ENCODE results near the gene TBCK.

DNA sequence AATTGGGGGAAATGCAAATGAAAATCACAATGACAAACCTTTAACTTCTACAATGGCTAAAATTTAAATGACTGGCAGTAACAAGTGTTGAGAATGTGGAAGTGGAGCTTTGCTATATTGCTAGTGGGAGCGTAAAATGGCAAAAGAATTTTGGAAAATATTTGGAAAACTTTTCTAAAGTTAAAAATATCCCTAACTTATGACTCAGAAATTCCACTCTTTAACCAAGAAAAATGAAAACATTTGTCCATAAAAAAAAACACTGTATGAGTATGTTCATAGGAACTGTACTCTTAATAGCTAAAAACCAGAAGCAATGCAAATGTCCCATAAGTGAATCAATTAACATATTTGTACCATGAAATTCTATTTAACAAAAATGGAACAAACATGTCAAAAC lies 3.6 kb downstream of the TBCK start:
- TF ChIP-seq CEBPB (IDR thresholded peaks at IDR 0.05; ENCODE audit: low read depth) (no peak), TCF7L2 (IDR thresholded peaks at IDR 0.05; ENCODE audit: borderline replicate concordance, extremely low read depth, insufficient read depth, insufficient read length) (no peak), POLR2AphosphoS5 (IDR thresholded peaks at IDR 0.05; ENCODE audit: low read depth, low read length) (no peak), POLR2A (IDR thresholded peaks at IDR 0.05; ENCODE audit: borderline replicate concordance, extremely low read depth, insufficient read depth, insufficient read length) (no peak)
- TF ChIP-seq, protein P1, sequence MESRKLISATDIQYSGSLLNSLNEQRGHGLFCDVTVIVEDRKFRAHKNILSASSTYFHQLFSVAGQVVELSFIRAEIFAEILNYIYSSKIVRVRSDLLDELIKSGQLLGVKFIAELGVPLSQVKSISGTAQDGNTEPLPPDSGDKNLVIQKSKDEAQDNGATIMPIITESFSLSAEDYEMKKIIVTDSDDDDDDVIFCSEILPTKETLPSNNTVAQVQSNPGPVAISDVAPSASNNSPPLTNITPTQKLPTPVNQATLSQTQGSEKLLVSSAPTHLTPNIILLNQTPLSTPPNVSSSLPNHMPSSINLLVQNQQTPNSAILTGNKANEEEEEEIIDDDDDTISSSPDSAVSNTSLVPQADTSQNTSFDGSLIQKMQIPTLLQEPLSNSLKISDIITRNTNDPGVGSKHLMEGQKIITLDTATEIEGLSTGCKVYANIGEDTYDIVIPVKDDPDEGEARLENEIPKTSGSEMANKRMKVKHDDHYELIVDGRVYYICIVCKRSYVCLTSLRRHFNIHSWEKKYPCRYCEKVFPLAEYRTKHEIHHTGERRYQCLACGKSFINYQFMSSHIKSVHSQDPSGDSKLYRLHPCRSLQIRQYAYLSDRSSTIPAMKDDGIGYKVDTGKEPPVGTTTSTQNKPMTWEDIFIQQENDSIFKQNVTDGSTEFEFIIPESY (IDR thresholded peaks at IDR 0.05; ENCODE audit: extremely low read depth, insufficient replicate concordance, low read length), result no peak
